HEK293 (cell line): ENCODE data around the gene SH3BP1.

Source experiments
- CTCF ChIA-PET: fragments of 350-600 bp; formaldehyde crosslinking; extraction: SDS; loops from one replicate; lab custom pipeline; 2021; ENCODE audit warnings: antibody characterized with exemption; lab: Yijun Ruan, JAX
- POLR2A ChIA-PET: fragments of 300-600 bp; formaldehyde crosslinking; extraction: SDS; loops from one replicate; lab custom pipeline; 2020; ENCODE audit warnings: antibody characterized with exemption, inconsistent platforms; lab: Yijun Ruan, JAX
- H3K27ac ChIP-seq: fragments of 200-500 bp; sonication (Bioruptor generic); 2 replicates; pipeline ENCODE4 v1.5.1; 2014; ENCODE audit warnings: low read depth, low read length, control low read depth, inconsistent platforms; ENCODE audit errors: extremely low read depth
- H3K36me3 ChIP-seq, 2 experiments: fragments of 200-500 bp in 1 of 2; sonication (Bioruptor generic) in 1 of 2; 1 replicate in 1 of 2; 2 replicates in 1 of 2; pipeline ENCODE4 v1.5.1; 2014 to 2017; ENCODE audit warnings: inconsistent platforms in 2 of 2, low read length in 2 of 2; ENCODE audit not compliant: control insufficient read depth in 2 of 2, insufficient read depth in 1 of 2
- H3K4me1 ChIP-seq: fragments of 200-500 bp; sonication (Bioruptor generic); 2 replicates; pipeline ENCODE4 v1.5.1; 2014; ENCODE audit warnings: mild to moderate bottlenecking, low read length, inconsistent platforms; ENCODE audit not compliant: control insufficient read depth, insufficient read depth
- H3K4me3 ChIP-seq: 2 replicates; pipeline ENCODE4 v1.5.1; 2011; ENCODE audit warnings: low read depth, mild to moderate bottlenecking, control low read depth, low read length, moderate library complexity
- H3K9me3 ChIP-seq: fragments of 200-500 bp; sonication (Bioruptor generic); 2 replicates; pipeline ENCODE4 v1.5.1; 2014; ENCODE audit warnings: low read depth, low read length, inconsistent platforms; ENCODE audit not compliant: control insufficient read depth, insufficient read depth
- GLI4 ChIP-seq: fragments of 450-650 bp; formaldehyde crosslinking; IDR thresholded peaks from 2 replicates; pipeline ENCODE4 v1.5.1; 2016; ENCODE audit warnings: missing biosample characterization, missing genetic modification characterization
- OVOL3 ChIP-seq: fragments of 450-650 bp; formaldehyde crosslinking; IDR thresholded peaks from 2 replicates; pipeline ENCODE4 v1.5.1; 2016; ENCODE audit warnings: missing biosample characterization, missing genetic modification characterization
- PATZ1 ChIP-seq: fragments of 450-650 bp; formaldehyde crosslinking; IDR thresholded peaks from 2 replicates; pipeline ENCODE4 v1.5.1; 2016; ENCODE audit warnings: missing biosample characterization, missing genetic modification characterization
- PBX3 ChIP-seq: sonication (generic); formaldehyde crosslinking; IDR thresholded peaks from 2 replicates; pipeline ENCODE4 v1.8.1; 2022; ENCODE audit warnings: mild to moderate bottlenecking, moderate library complexity, missing genetic modification reagents
- PRDM2 ChIP-seq: fragments of 450-650 bp; formaldehyde crosslinking; IDR thresholded peaks from 2 replicates; pipeline ENCODE4 v1.5.1; 2016; ENCODE audit warnings: missing biosample characterization, missing genetic modification characterization, borderline replicate concordance
- PRDM4 ChIP-seq: fragments of 450-650 bp; formaldehyde crosslinking; IDR thresholded peaks from 2 replicates; pipeline ENCODE4 v1.5.1; 2017; ENCODE audit warnings: missing biosample characterization, missing genetic modification characterization
- WT1 ChIP-seq: fragments of 450-650 bp; formaldehyde crosslinking; IDR thresholded peaks from 2 replicates; pipeline ENCODE4 v1.5.1; 2016; ENCODE audit warnings: missing biosample characterization, missing genetic modification characterization
- ZBTB10 ChIP-seq: fragments of 450-650 bp; formaldehyde crosslinking; IDR thresholded peaks from 2 replicates; pipeline ENCODE4 v1.5.1; 2016; ENCODE audit warnings: missing biosample characterization, missing genetic modification characterization
- ZFP3 ChIP-seq: fragments of 450-650 bp; formaldehyde crosslinking; IDR thresholded peaks from 2 replicates; pipeline ENCODE4 v1.5.1; 2016; ENCODE audit warnings: low read depth, missing biosample characterization, missing genetic modification characterization
- ZFP37 ChIP-seq: fragments of 450-650 bp; formaldehyde crosslinking; IDR thresholded peaks from 2 replicates; pipeline ENCODE4 v1.5.1; 2016; ENCODE audit warnings: missing biosample characterization, missing genetic modification characterization
- ZIC2 ChIP-seq: fragments of 450-650 bp; formaldehyde crosslinking; IDR thresholded peaks from 2 replicates; pipeline ENCODE4 v1.5.1; 2016; ENCODE audit warnings: missing biosample characterization, missing genetic modification characterization
- ZNF521 ChIP-seq: fragments of 450-650 bp; formaldehyde crosslinking; IDR thresholded peaks from 2 replicates; pipeline ENCODE4 v1.5.1; 2017; ENCODE audit warnings: missing biosample characterization, mild to moderate bottlenecking, missing genetic modification characterization
- ZNF629 ChIP-seq: fragments of 450-650 bp; formaldehyde crosslinking; IDR thresholded peaks from 2 replicates; pipeline ENCODE4 v1.5.1; 2017; ENCODE audit warnings: missing biosample characterization, missing genetic modification characterization
- ZNF692 ChIP-seq: fragments of 450-650 bp; formaldehyde crosslinking; IDR thresholded peaks from 2 replicates; pipeline ENCODE4 v1.5.1; 2016; ENCODE audit warnings: missing biosample characterization, missing genetic modification characterization
- ZNF707 ChIP-seq: fragments of 450-650 bp; formaldehyde crosslinking; IDR thresholded peaks from 2 replicates; pipeline ENCODE4 v1.5.1; 2016; ENCODE audit warnings: missing biosample characterization, missing genetic modification characterization
- ZNF776 ChIP-seq: fragments of 450-650 bp; formaldehyde crosslinking; IDR thresholded peaks from 2 replicates; pipeline ENCODE4 v1.5.0; 2017; ENCODE audit warnings: missing biosample characterization, missing genetic modification characterization, borderline replicate concordance

Gene SH3BP1

GRCh38 chr22:37624017-37624365 lies 15.5 kb upstream of the SH3BP1 start:
- POLR2A ChIA-PET: no interaction called here
- CTCF ChIA-PET: interaction anchor here (0.6 to 3.5 kb wide), 11 partner anchors 10 to 197 kb away, joined by 3 to 20 read pairs (median 4); no protein-coding TSS in a partner anchor
- Histone ChIP-seq H3K4me1 (no peaks in the 10 kb centered on the region), H3K9me3 (no peaks in the 10 kb centered on the region), H3K36me3 (peaks cover 12 to 83% of the 10 kb centered on the region in 2 experiments; a peak in 2 of 3 replicates), H3K4me3 (no peak overlapping the region), H3K27ac (no peak overlapping the region)
- TF ChIP-seq OVOL3 (tag by site-specific recombination): no peak
- no peak for TF ChIP-seq PRDM4 (tag by site-specific recombination)
- TF ChIP-seq ZNF692 (tag by site-specific recombination): no peak
- TF ChIP-seq PRDM2 (tag by site-specific recombination): no peak
- no peak for TF ChIP-seq ZBTB10 (tag by site-specific recombination)
- TF ChIP-seq WT1 (tag by site-specific recombination): no peak
- TF ChIP-seq ZFP37 (tag by site-specific recombination): no peak
- TF ChIP-seq ZNF707 (tag by site-specific recombination): no peak
- TF ChIP-seq ZFP3 (tag by site-specific recombination): no peak

GRCh38 chr22:37624876-37625275 lies 14.6 kb upstream of the SH3BP1 start:
- H3K9me3 ChIP-seq: no peaks in the 10 kb centered on the region
- peaks cover 12 to 85% of the 10 kb centered on the region in 2 experiments; a peak in 2 of 3 replicates for H3K36me3 ChIP-seq
- no peak overlapping the region for H3K27ac ChIP-seq
- TF ChIP-seq ZNF776 (tag by site-specific recombination) (no peak), ZIC2 (tag by site-specific recombination) (no peak), GLI4 (tag by site-specific recombination) (no peak), PATZ1 (tag by site-specific recombination) (no peak), PBX3 (CRISPR knock-in tag) (no peak), ZNF521 (tag by site-specific recombination) (no peak), ZNF629 (no peak)
- POLR2A ChIA-PET: interaction anchor here (1.2 to 1.9 kb wide), 2 partner anchors 17 to 33 kb away, joined by 5 to 6 read pairs; partner anchors contain the start of genes GGA1 and PDXP
- H3K4me1 ChIP-seq: no peaks in the 10 kb centered on the region
- H3K4me3 ChIP-seq: no peak overlapping the region
- CTCF ChIA-PET: interaction anchor here (0.6 to 3.5 kb wide), 7 partner anchors 9 to 253 kb away, joined by 3 to 20 read pairs (median 6); no protein-coding TSS in a partner anchor
